Measurements from ENCODE around the gene CA9. TPM values are rescaled to one million over a fixed set of nuclear protein-coding genes. Genes with fewer than 3 reads are reported as not detected.

The CA9 gene
- total and polyA plus RNA-seq, 9 of the 15 experiments (the other 6 are each of a cell fraction or from before 2014, with no cell fraction given): 0.15 to 10.6 (median 0.60) TPM; not detected in 4

DNA sequence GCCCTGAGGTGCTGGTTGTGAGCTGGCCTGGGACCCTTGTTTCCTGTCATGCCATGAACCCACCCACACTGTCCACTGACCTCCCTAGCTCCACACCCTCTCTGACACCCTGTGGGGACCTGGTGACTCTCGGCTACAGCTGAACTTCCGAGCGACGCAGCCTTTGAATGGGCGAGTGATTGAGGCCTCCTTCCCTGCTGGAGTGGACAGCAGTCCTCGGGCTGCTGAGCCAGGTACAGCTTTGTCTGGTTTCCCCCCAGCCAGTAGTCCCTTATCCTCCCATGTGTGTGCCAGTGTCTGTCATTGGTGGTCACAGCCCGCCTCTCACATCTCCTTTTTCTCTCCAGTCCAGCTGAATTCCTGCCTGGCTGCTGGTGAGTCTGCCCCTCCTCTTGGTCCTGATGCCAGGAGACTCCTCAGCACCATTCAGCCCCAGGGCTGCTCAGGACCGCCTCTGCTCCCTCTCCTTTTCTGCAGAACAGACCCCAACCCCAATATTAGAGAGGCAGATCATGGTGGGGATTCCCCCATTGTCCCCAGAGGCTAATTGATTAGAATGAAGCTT, 6.1 kb downstream of the CA9 start:
- peaks cover 7% of the 10 kb centered on the region; the same call in 2 of the 3 replicates for H3K36me3 ChIP-seq (ENCODE audit: control insufficient read depth, insufficient read depth, low read length)
- H3K9me1 ChIP-seq (ENCODE audit: control insufficient read depth, insufficient read depth, low read length): no peaks in the 10 kb centered on the region
- ChIA-PET POLR2A (interaction anchor here (0.7 to 1.9 kb wide), 5 partner anchors 10 to 52 kb away, joined by 3 to 6 read pairs (median 3); partner anchors contain the start of genes ARHGEF39, CCDC107, CREB3 and RMRP), CTCF (ENCODE audit: low intra/inter-chr PET ratio) (no interaction called here)
- 61% methylated on average over 7 of the region's 8 CpGs for WGBS (ENCODE audit: insufficient coverage, low coverage, missing lambda C conversion rate)
- H3K4me2 ChIP-seq (ENCODE audit: insufficient read depth, low read length): no peak overlapping the region
- H3K9ac ChIP-seq (ENCODE audit: insufficient read depth in 1 of 2, low read depth in 2 of 2, low read length in 2 of 2): no peak overlapping the region
- DNase-seq (ENCODE audit: extremely low read depth in 1 of 4, low spot score in 3 of 4): no peak
- no peaks in the 10 kb centered on the region for H3K79me2 ChIP-seq (ENCODE audit: control insufficient read depth, insufficient read depth, low read length)
- ATAC-seq: no peak
- no peak overlapping the region for H3K27ac ChIP-seq (ENCODE audit: extremely low read depth, low read depth, low read length)
- H3K4me1 ChIP-seq (replicated peaks in 1 of 2; ENCODE audit: control insufficient read depth in 2 of 2, insufficient read depth in 2 of 2, low read length in 2 of 2): peaks cover 4 to 9% of the 10 kb centered on the region in 2 experiments; a peak in 4 of 5 replicates
- FAIRE-seq: no peak
- H3K4me3 ChIP-seq: no peak overlapping the region
- in situ Hi-C loops (cut with MboI): no loop called here
- H4K20me1 ChIP-seq (replicated peaks; ENCODE audit: control insufficient read depth, insufficient read depth, low read length): no peaks in the 10 kb centered on the region
- BruUV-seq (replicated peaks): no TSS peak
- H2AFZ ChIP-seq (ENCODE audit: low read depth, low read length): no peak overlapping the region
- intact Hi-C loops (cut with micrococcal nuclease): no loop called here
- H3K27me3 ChIP-seq (ENCODE audit: control insufficient read depth in 2 of 2, insufficient read depth in 2 of 2, low read length in 2 of 2): no peaks in the 10 kb centered on the region
- H3K9me3 ChIP-seq (replicated peaks; ENCODE audit: control insufficient read depth, insufficient read depth, low read depth, low read length): no peaks in the 10 kb centered on the region
- TF ChIP-seq NR1H2 (CRISPR knock-in tag; IDR thresholded peaks at IDR 0.05) (no peak), ZNF699 (CRISPR knock-in tag; IDR thresholded peaks at IDR 0.05; ENCODE audit: insufficient replicate concordance) (no peak), FOXK1 (CRISPR knock-in tag; IDR thresholded peaks at IDR 0.05; ENCODE audit: borderline replicate concordance) (no peak), ATF7 (IDR thresholded peaks at IDR 0.05) (no peak), HNRNPUL1 (IDR thresholded peaks at IDR 0.05; ENCODE audit: low read length) (no peak), ZNF263 (CRISPR knock-in tag; IDR thresholded peaks at IDR 0.05; ENCODE audit: borderline replicate concordance) (no peak), ZSCAN29 (IDR thresholded peaks at IDR 0.05) (no peak), GATAD2B (IDR thresholded peaks at IDR 0.05; ENCODE audit: borderline replicate concordance) (no peak), ZNF324 (CRISPR knock-in tag; IDR thresholded peaks at IDR 0.05) (no peak), EGR1 (conservative IDR thresholded peaks at IDR 0.05) (no peak), SIX5 (IDR thresholded peaks at IDR 0.05; ENCODE audit: borderline replicate concordance in 1 of 2, insufficient read depth in 1 of 2, low read depth in 1 of 2, low read length in 2 of 2) (no peak), CBX8 (IDR thresholded peaks at IDR 0.05; ENCODE audit: borderline replicate concordance, extremely low read depth, low read depth, low read length, poor library complexity, severe bottlenecking) (no peak), BCL6 (CRISPR knock-in tag; IDR thresholded peaks at IDR 0.05) (no peak), NFIC (IDR thresholded peaks at IDR 0.05) (no peak), ZNF644 (tag; IDR thresholded peaks at IDR 0.05; ENCODE audit: low read depth) (no peak)
- TF ChIP-seq, protein P1, sequence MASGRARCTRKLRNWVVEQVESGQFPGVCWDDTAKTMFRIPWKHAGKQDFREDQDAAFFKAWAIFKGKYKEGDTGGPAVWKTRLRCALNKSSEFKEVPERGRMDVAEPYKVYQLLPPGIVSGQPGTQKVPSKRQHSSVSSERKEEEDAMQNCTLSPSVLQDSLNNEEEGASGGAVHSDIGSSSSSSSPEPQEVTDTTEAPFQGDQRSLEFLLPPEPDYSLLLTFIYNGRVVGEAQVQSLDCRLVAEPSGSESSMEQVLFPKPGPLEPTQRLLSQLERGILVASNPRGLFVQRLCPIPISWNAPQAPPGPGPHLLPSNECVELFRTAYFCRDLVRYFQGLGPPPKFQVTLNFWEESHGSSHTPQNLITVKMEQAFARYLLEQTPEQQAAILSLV (tag; IDR thresholded peaks at IDR 0.05): no peak

Data from K562 (cell line).